Measurements from ENCODE around the gene AHDC1. TPM values are rescaled to one million over a fixed set of nuclear protein-coding genes. Genes with fewer than 3 reads are reported as not detected.
A peak's percentile ranks its signal among the peaks of the same experiment; 100 is the strongest.

The AHDC1 gene
- total and polyA plus RNA-seq, 10 of the 15 experiments (the other 5 are each of a cell fraction or from before 2014, with no cell fraction given): 0.21 to 13.0 (median 1.4) TPM

DNA sequence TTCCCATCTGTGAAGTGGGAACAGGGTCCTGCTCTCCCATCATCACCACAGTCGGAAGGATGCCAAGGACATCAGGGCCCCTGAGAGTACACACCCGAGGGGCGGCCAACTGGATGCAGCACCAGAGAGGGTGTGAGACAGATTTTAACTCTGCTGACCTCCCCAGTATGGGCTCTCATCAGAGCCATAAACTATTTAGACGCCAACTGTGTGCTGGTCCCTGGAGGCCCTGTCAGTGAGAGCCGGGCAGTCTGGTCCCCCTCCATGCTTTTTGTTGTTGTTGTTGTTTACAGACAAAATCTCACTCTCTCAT is 29.3 kb upstream of the AHDC1 start (continued):
- TF ChIP-seq SMAD1 (IDR thresholded peaks at IDR 0.05; ENCODE audit: low read depth, partially characterized antibody) (peak; percentile 15), CREM (IDR thresholded peaks at IDR 0.05; ENCODE audit: low read depth) (no peak), KAT2A (conservative IDR thresholded peaks at IDR 0.05; ENCODE audit: control insufficient read depth, low read depth, low read length) (no peak), SIX5 (IDR thresholded peaks at IDR 0.05; ENCODE audit: low read depth, low read length, severe bottlenecking) (no peak)

DNA sequence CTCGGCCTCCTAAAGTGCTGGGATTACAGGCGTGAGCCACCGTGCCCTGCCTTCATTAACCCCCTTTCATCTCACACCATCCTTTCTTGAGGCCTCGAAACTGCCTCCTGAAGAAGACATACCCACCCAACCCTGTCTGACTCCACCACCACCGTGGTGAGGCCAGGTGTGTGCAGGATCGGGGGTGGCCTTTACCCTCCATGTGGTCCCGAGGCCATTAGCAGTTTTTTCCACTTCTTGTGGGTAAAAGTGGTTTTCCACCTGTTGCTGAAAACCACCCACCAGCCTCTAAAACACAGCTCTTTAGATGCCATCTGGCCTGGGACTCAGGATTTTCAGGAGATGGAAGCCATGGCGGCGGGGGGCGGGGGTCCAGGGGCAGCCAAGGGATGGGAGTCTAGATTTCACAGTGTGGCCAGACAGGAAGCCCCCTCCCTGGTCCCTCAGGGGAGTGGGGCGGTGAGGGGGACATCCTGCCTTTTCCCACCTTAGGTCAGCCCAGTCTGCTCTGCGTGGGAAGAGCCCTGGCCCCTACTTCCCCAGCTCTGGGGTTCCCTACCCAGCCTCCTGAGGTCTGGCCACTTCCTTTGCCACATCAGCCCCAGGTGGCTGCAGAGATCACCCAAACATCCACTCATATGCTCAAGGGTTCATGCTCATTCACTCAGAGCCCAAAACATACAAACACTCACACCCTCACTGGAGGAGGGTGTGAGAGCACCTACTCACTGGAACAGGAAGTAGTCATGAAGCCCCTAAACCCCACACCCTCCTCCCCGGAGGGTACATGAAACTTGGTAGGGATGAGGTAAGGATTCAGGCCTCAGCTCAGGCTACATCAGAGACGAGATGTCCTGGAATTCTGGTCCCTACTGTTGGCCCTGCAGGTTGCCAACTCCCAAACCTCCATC is 28.7 kb upstream of the AHDC1 start:
- in situ Hi-C loops (cut with MboI) (no loop called here), intact Hi-C loops (cut with micrococcal nuclease; ENCODE audit: unreplicated experiment) (loop anchor here (1.0 kb wide), 1 partner anchor 31 kb away; no protein-coding TSS in a partner anchor)
- CTCF ChIA-PET: interaction anchor here (0.9 to 17.2 kb wide), 6 partner anchors 8 to 29 kb away, joined by 3 to 208 read pairs (median 23); partner anchors contain the start of gene AHDC1
- Histone ChIP-seq H2AFZ (ENCODE audit: control insufficient read depth, low read depth, low read length) (peak overlapping the region; percentile 4; the same call in 1 of the 2 replicates), H3K4me1 (ENCODE audit: control insufficient read depth, insufficient read depth, low read length) (peaks cover 86% of the 10 kb centered on the region), H3K79me2 (ENCODE audit: control insufficient read depth, insufficient read depth, low read length) (peaks cover 3% of the 10 kb centered on the region), H3K9me3 (replicated peaks; ENCODE audit: control insufficient read depth, insufficient read depth, low read length) (no peaks in the 10 kb centered on the region; the same call in 2 of the 3 replicates), H3K4me2 (ENCODE audit: control insufficient read depth, insufficient read depth) (peak overlapping the region; percentile 87), H3K36me3 (ENCODE audit: control insufficient read depth in 2 of 2, insufficient read depth in 2 of 2, low read length in 1 of 2) (no peaks in the 10 kb centered on the region), H4K20me1 (ENCODE audit: control insufficient read depth, insufficient read depth) (no peaks in the 10 kb centered on the region), H3K27ac (ENCODE audit: control insufficient read depth, insufficient read depth) (peak overlapping the region; percentile 95), H3K4me3 (peak overlapping the region; percentile 66), H3K9ac (ENCODE audit: control insufficient read depth, insufficient read depth, low read length) (peak overlapping the region; percentile 86), H3K27me3 (replicated peaks in 1 of 2; ENCODE audit: control insufficient read depth in 2 of 2, insufficient read depth in 2 of 2, low read length in 1 of 2) (no peaks in the 10 kb centered on the region)
- no TSS peak for BruUV-seq (replicated peaks)
- 0% methylated on average over 14 of the region's 14 CpGs for WGBS (ENCODE audit: insufficient coverage, insufficient replicate concordance, low lambda C conversion rate, missing lambda C conversion rate)
- RAD21 ChIA-PET (ENCODE audit: unreplicated experiment): interaction anchor here (1.0 to 17.1 kb wide), 13 partner anchors 10 to 216 kb away, joined by 3 to 211 read pairs (median 4); partner anchors contain the start of genes FAM76A and STX12
- SMC1A ChIA-PET (ENCODE audit: uncharacterized antibody, unreplicated experiment): interaction anchor here (1.0 to 10.4 kb wide), 10 partner anchors 14 to 217 kb away, joined by 3 to 87 read pairs (median 6); no protein-coding TSS in a partner anchor
- FAIRE-seq (peak; percentile 68), DNase-seq (ENCODE audit: low read depth, low spot score) (peak; percentile 94), ATAC-seq (peak; percentile 54)
- POLR2A ChIA-PET: interaction anchor here (0.6 to 14.3 kb wide), 9 partner anchors 12 to 474 kb away, joined by 3 to 141 read pairs (median 8); no protein-coding TSS in a partner anchor
- no peak for TF ChIP-seq RB1 (IDR thresholded peaks at IDR 0.05; ENCODE audit: borderline replicate concordance)
- peak; percentile 55; the same call in 1 of the 2 replicates for TF ChIP-seq TAF1 (IDR thresholded peaks at IDR 0.05; ENCODE audit: borderline replicate concordance, low read depth, low read length)
- 0 out of 2 replicates have a peak, but pooled peaks have one; percentile 20 for TF ChIP-seq TARDBP (IDR thresholded peaks at IDR 0.05; ENCODE audit: borderline replicate concordance)
- no peak for TF ChIP-seq SUPT20H (IDR thresholded peaks at IDR 0.05; ENCODE audit: borderline replicate concordance, control insufficient read depth, low read depth, low read length)
- peak; percentile 90 for TF ChIP-seq CUX1 (IDR thresholded peaks at IDR 0.05; ENCODE audit: insufficient replicate concordance, low read depth, low read length)
- TF ChIP-seq ASH2L (IDR thresholded peaks at IDR 0.05; ENCODE audit: borderline replicate concordance, low read depth): no peak
- TF ChIP-seq TCF12 (IDR thresholded peaks at IDR 0.05; ENCODE audit: low read depth, low read length): peak; percentile 89
- TF ChIP-seq BCL11A (IDR thresholded peaks at IDR 0.05; ENCODE audit: low read depth, low read length): 0 out of 2 replicates have a peak, but pooled peaks have one; percentile 32
- TF ChIP-seq, protein P1, sequence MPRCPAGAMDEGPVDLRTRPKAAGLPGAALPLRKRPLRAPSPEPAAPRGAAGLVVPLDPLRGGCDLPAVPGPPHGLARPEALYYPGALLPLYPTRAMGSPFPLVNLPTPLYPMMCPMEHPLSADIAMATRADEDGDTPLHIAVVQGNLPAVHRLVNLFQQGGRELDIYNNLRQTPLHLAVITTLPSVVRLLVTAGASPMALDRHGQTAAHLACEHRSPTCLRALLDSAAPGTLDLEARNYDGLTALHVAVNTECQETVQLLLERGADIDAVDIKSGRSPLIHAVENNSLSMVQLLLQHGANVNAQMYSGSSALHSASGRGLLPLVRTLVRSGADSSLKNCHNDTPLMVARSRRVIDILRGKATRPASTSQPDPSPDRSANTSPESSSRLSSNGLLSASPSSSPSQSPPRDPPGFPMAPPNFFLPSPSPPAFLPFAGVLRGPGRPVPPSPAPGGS (IDR thresholded peaks at IDR 0.05; ENCODE audit: borderline replicate concordance, insufficient read depth, low read depth, low read length, poor library complexity, severe bottlenecking): peak; percentile 65
- TF ChIP-seq YY1 (IDR thresholded peaks at IDR 0.05; ENCODE audit: low read depth, low read length): 0 out of 2 replicates have a peak, but pooled peaks have one; percentile 63
